Mesendoderm (in vitro differentiated cells): ENCODE data around the gene SRRM4.

ENCODE experiments used
- DNase-seq: peaks from one replicate; pipeline ENCODE4 v3.0.0; 2013
- H2AK5ac ChIP-seq: 2 replicates; pipeline ENCODE4 v1.6.1; 2013; ENCODE audit warnings: low read length, inconsistent platforms
- H2BK120ac ChIP-seq: 2 replicates; pipeline ENCODE4 v1.6.1; 2013; ENCODE audit warnings: low read depth, mild to moderate bottlenecking, low read length, moderate library complexity, mixed read lengths
- H2BK15ac ChIP-seq: replicated peaks from 2 replicates; pipeline ENCODE4 v1.6.1; 2013; ENCODE audit warnings: low read depth, mild to moderate bottlenecking, moderate library complexity
- H2BK5ac ChIP-seq: 2 replicates; pipeline ENCODE4 v1.6.1; 2013; ENCODE audit warnings: low read length, inconsistent platforms
- H3K18ac ChIP-seq: 2 replicates; pipeline ENCODE4 v1.6.1; 2013; ENCODE audit warnings: mild to moderate bottlenecking, low read length, mixed read lengths
- H3K23ac ChIP-seq: one replicate; pipeline ENCODE4 v1.6.1; 2013; ENCODE audit warnings: low read length
- H3K27ac ChIP-seq: 2 replicates; pipeline ENCODE4 v1.5.1; 2013; ENCODE audit warnings: low read depth, mild to moderate bottlenecking, inconsistent platforms, low read length, moderate library complexity
- H3K27me3 ChIP-seq: 2 replicates; pipeline ENCODE4 v1.6.1; 2013; ENCODE audit warnings: low read length, control low read depth, mild to moderate bottlenecking, inconsistent platforms; ENCODE audit not compliant: insufficient read depth, poor library complexity
- H3K36me3 ChIP-seq: 2 replicates; pipeline ENCODE4 v1.6.1; 2013; ENCODE audit warnings: low read length, inconsistent platforms; ENCODE audit not compliant: control insufficient read depth, insufficient read depth
- H3K4ac ChIP-seq: one replicate; pipeline ENCODE4 v1.6.1; 2013; ENCODE audit warnings: low read depth, mild to moderate bottlenecking, low read length, moderate library complexity
- H3K4me1 ChIP-seq: 2 replicates; pipeline ENCODE4 v1.6.1; 2013; ENCODE audit warnings: low read depth, low read length, inconsistent platforms; ENCODE audit not compliant: control insufficient read depth
- H3K4me2 ChIP-seq: 2 replicates; pipeline ENCODE4 v1.6.1; 2013; ENCODE audit warnings: low read length
- H3K4me3 ChIP-seq: 2 replicates; pipeline ENCODE4 v1.5.1; 2013; ENCODE audit warnings: mild to moderate bottlenecking, low read length
- H3K56ac ChIP-seq: one replicate; pipeline ENCODE4 v1.6.1; 2013; ENCODE audit warnings: low read length
- H3K79me1 ChIP-seq: 2 replicates; pipeline ENCODE4 v1.6.1; 2013; ENCODE audit warnings: low read length, inconsistent platforms
- H3K79me2 ChIP-seq: 2 replicates; pipeline ENCODE4 v1.6.1; 2013; ENCODE audit warnings: mild to moderate bottlenecking, low read length; ENCODE audit not compliant: control insufficient read depth, insufficient read depth
- H3K9ac ChIP-seq: 2 replicates; pipeline ENCODE4 v1.6.1; 2013; ENCODE audit warnings: low read length, inconsistent platforms
- H4K5ac ChIP-seq: one replicate; pipeline ENCODE4 v1.6.1; 2013; ENCODE audit warnings: low read length
- H4K8ac ChIP-seq: one replicate; pipeline ENCODE4 v1.6.1; 2013; ENCODE audit warnings: low read depth, mild to moderate bottlenecking, control low read depth, low read length, moderate library complexity
- WGBS: extraction: QIAGEN DNeasy Blood & Tissue Kit; methylation state at CpG from one replicate; pipeline ENCODE4 v1.1.7; 2013; ENCODE audit warnings: low lambda C conversion rate, missing lambda C conversion rate; ENCODE audit not compliant: insufficient coverage; ENCODE audit errors: extremely low coverage; 5-methylcytosine and 5-hydroxymethylcytosine counted together

The SRRM4 gene

DNA sequence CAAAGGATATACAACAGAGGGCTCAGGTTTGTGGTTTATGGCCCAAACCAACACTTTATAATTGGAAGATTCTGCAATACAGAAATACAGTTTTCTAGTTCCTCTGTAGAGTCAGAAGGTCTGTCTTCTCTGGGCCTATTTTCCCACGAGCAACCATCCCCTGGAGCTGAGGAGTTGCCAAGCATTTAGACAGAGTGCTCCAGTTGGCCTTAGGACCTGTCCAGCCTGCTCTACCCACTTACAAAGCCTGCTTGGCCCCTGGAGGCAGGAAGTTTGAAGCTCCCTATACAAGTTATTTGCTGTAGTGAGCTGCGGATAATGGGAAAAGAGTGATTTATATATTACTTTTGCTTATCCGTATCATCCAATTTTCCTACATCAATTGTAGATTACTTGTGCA lies 136.6 kb downstream of the SRRM4 start:
- no CpG with 5 or more reads among the region's 3 CpGs for WGBS

DNA sequence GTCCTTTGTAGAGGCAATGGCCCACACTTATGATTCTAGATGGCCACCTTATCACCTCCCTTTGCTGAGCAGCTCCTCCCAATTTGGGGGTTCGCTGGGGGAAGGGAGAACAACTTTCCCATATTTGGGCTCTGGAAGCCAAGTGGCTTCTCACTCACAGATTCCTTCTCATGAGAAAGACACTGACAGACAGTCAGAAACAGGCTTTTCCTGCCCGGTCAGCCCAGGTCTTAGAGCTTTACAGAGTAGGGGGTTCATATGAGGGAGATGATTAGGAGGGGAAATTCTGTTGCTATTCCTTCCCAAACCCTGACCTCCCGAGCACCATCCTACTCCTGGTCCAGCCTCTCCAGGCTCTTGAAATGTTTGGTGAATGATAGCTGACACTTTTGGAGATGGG lies 137.3 kb downstream of the SRRM4 start:
- Histone ChIP-seq H3K4me2 (no peak overlapping the region), H2BK5ac (no peak overlapping the region), H3K4me3 (no peak overlapping the region), H3K27ac (no peak overlapping the region), H3K56ac (no peak overlapping the region), H2BK15ac (no peak overlapping the region), H3K79me1 (no peaks in the 10 kb centered on the region), H3K4ac (no peak overlapping the region), H2AK5ac (no peak overlapping the region), H3K18ac (no peak overlapping the region), H3K79me2 (no peaks in the 10 kb centered on the region), H3K4me1 (peaks cover 6% of the 10 kb centered on the region), H3K27me3 (no peaks in the 10 kb centered on the region), H4K8ac (no peak overlapping the region), H3K23ac (no peak overlapping the region), H3K36me3 (no peaks in the 10 kb centered on the region), H2BK120ac (no peak overlapping the region), H4K5ac (no peak overlapping the region), H3K9ac (no peak overlapping the region)
- peak; percentile 13 for DNase-seq
- whole genome bisulfite sequencing: no CpG with 5 or more reads among the region's 3 CpGs

More for the DNA sequence above, 136.6 kb downstream of the SRRM4 start:
- Histone ChIP-seq H2BK5ac (no peak overlapping the region), H3K18ac (no peak overlapping the region), H3K27me3 (no peaks in the 10 kb centered on the region), H3K9ac (no peak overlapping the region), H3K79me1 (no peaks in the 10 kb centered on the region), H3K27ac (no peak overlapping the region), H3K23ac (no peak overlapping the region), H2BK15ac (no peak overlapping the region), H4K5ac (no peak overlapping the region), H3K4me3 (no peak overlapping the region), H3K56ac (no peak overlapping the region), H3K4me1 (peaks cover 6% of the 10 kb centered on the region), H3K4me2 (no peak overlapping the region), H2BK120ac (no peak overlapping the region), H3K79me2 (no peaks in the 10 kb centered on the region), H3K4ac (no peak overlapping the region), H2AK5ac (no peak overlapping the region), H3K36me3 (no peaks in the 10 kb centered on the region), H4K8ac (no peak overlapping the region)
- DNase-seq: no peak

DNA sequence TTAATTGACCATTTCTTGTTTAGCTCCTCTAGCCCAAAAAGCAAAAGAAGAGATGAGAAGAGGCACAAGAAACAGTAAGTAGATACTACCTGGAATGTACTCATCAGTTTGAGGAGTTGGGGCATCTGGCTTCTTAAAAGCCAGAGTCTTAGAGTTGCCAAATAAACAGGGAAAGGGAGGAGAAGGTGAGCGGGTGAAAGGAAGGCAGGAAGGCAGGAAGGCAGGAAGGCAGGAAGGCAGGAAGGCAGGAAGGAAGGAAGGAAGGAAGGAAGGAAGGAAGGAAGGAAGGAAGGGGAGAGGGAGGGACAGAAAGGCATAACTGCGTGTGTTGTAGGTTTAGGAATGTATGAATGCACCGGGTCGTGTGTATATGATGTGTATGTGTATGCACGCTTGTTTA lies 140.7 kb downstream of the SRRM4 start:
- Histone ChIP-seq H4K5ac (no peak overlapping the region), H3K27me3 (no peaks in the 10 kb centered on the region), H2BK120ac (no peak overlapping the region), H2BK5ac (no peak overlapping the region), H3K56ac (no peak overlapping the region), H3K4me1 (peaks cover 6% of the 10 kb centered on the region), H3K4me2 (no peak overlapping the region), H3K23ac (no peak overlapping the region), H3K4ac (no peak overlapping the region), H3K4me3 (no peak overlapping the region), H3K18ac (no peak overlapping the region), H3K9ac (no peak overlapping the region), H3K79me1 (no peaks in the 10 kb centered on the region), H3K79me2 (no peaks in the 10 kb centered on the region), H3K36me3 (no peaks in the 10 kb centered on the region), H3K27ac (no peak overlapping the region), H2BK15ac (no peak overlapping the region), H2AK5ac (no peak overlapping the region), H4K8ac (no peak overlapping the region)
- WGBS: 100% methylated on average over 3 of the region's 5 CpGs
- DNase-seq: no peak

DNA sequence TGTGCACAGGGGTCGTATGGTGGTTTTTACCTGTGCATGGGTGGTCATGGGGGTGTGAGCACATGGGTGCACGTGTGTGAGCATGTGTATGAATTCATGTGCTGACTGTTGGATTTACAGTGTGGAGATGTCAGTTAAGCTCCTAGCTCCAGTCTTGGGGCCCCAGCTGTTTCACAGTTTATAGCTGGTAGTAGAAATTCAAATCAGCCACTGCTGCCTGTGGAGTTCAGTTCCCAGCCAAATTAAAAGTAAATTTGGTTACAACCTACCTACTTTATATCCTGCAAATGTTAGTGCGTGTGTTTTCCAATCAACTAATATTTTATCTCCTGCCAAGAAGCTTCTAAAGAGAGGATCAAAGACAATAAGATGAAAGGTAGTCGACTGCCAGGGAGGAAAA lies 141.4 kb downstream of the SRRM4 start:
- H3K56ac ChIP-seq: no peak overlapping the region
- WGBS: no CpG with 5 or more reads among the region's 4 CpGs
- no peak overlapping the region for H3K4me3 ChIP-seq
- no peak overlapping the region for H3K18ac ChIP-seq
- no peak overlapping the region for H3K27ac ChIP-seq
- H3K4me2 ChIP-seq: no peak overlapping the region
- H2BK120ac ChIP-seq: no peak overlapping the region
- no peaks in the 10 kb centered on the region for H3K36me3 ChIP-seq
- no peaks in the 10 kb centered on the region for H3K79me1 ChIP-seq
- H3K23ac ChIP-seq: no peak overlapping the region
- H3K27me3 ChIP-seq: no peaks in the 10 kb centered on the region
- no peak overlapping the region for H2BK15ac ChIP-seq
- no peak overlapping the region for H4K5ac ChIP-seq
- H2AK5ac ChIP-seq: no peak overlapping the region
- no peak overlapping the region for H3K9ac ChIP-seq
- H3K4ac ChIP-seq: no peak overlapping the region
- H3K4me1 ChIP-seq: peaks cover 6% of the 10 kb centered on the region
- no peak overlapping the region for H2BK5ac ChIP-seq
- no peaks in the 10 kb centered on the region for H3K79me2 ChIP-seq
- no peak overlapping the region for H4K8ac ChIP-seq
- DNase-seq: no peak

DNA sequence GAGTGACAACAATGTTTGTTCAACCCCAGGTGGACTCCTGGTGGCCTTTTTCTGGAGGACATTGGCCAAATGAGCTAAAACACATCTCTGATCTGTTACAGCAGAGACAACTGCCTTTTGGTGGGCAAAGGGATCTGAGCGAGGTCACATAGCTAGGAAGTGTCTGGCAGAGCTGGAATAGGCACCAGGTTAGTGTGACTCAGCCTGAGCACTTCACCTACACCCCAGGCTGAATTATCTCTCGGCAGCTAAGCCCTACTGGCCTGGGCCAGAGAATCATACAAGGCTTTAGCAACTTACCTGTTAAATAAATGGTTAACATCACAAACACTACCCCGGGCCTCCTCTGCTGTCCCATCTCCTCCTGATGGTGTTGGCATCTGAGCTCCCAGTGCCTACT lies 147.2 kb downstream of the SRRM4 start:
- H3K27me3 ChIP-seq: no peaks in the 10 kb centered on the region
- no peak overlapping the region for H2AK5ac ChIP-seq
- H3K56ac ChIP-seq: no peak overlapping the region
- H3K36me3 ChIP-seq: no peaks in the 10 kb centered on the region
- H4K5ac ChIP-seq: no peak overlapping the region
- no peak overlapping the region for H3K4me3 ChIP-seq
- no peak overlapping the region for H3K27ac ChIP-seq
- no peak overlapping the region for H2BK5ac ChIP-seq
- H2BK15ac ChIP-seq: no peak overlapping the region
- H3K4ac ChIP-seq: no peak overlapping the region
- no peak overlapping the region for H2BK120ac ChIP-seq
- no peak overlapping the region for H3K4me2 ChIP-seq
- no peak overlapping the region for H3K9ac ChIP-seq
- no peak overlapping the region for H3K18ac ChIP-seq
- no peaks in the 10 kb centered on the region for H3K79me1 ChIP-seq
- DNase-seq: no peak
- no peaks in the 10 kb centered on the region for H3K79me2 ChIP-seq
- H4K8ac ChIP-seq: no peak overlapping the region
- no peak overlapping the region for H3K23ac ChIP-seq
- no peaks in the 10 kb centered on the region for H3K4me1 ChIP-seq
- no CpG with 5 or more reads among the region's 3 CpGs for WGBS

DNA sequence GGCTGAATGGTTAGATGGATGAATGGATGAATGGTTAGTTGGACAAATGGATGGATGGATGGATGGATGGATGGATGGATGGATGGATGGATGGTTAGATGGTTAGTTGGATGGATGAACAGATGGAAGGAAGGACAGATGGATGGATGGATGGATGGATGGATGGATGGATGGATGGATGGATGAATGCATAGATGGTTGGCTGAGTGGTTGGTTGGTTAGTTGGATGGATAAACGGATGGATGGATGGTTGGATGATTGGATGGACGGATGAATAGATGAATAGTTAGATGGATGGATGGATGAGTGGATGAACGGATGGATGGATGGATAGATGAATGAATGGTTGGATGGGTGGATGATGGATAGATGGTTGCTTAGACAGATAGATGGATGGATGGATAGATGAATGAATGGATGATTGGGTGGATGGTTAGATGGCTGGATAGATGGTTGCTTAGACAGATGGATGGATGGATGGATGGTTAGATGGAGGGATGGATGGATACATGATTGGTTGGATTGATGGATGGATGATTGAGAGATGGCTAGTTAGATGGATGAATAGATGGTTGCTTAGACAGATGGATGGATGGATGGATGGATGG lies 148.6 kb downstream of the SRRM4 start:
- Histone ChIP-seq H3K4me1 (no peaks in the 10 kb centered on the region), H3K79me2 (no peaks in the 10 kb centered on the region), H3K36me3 (no peaks in the 10 kb centered on the region), H2BK120ac (no peak overlapping the region), H3K27me3 (no peaks in the 10 kb centered on the region), H3K4ac (no peak overlapping the region), H4K8ac (no peak overlapping the region), H2BK5ac (no peak overlapping the region), H4K5ac (no peak overlapping the region), H3K23ac (no peak overlapping the region), H3K4me3 (no peak overlapping the region), H3K27ac (no peak overlapping the region), H3K18ac (no peak overlapping the region), H2AK5ac (no peak overlapping the region), H3K9ac (no peak overlapping the region), H3K4me2 (no peak overlapping the region), H3K56ac (no peak overlapping the region), H2BK15ac (no peak overlapping the region), H3K79me1 (no peaks in the 10 kb centered on the region)
- DNase-seq: no peak
- WGBS: 100% methylated on average over 3 of the region's 3 CpGs
